Karpas-422 (cell line): ENCODE data around the gene IKZF3. TPM values are rescaled to one million over a fixed set of nuclear protein-coding genes. Genes with fewer than 3 reads are reported as not detected.

Experiments used
- DNase-seq: peaks from one replicate; pipeline ENCODE4 v3.0.0-alpha.2; 2015
- H2AFZ ChIP-seq: fragments of 200-600 bp; sonication (generic); 2 replicates; pipeline ENCODE4 v1.6.1; 2014; ENCODE audit warnings: antibody characterized with exemption, low read length, mixed read lengths
- H3K27ac ChIP-seq: fragments of 200-600 bp; sonication (generic); 2 replicates; pipeline ENCODE4 v1.5.1; 2014; ENCODE audit warnings: mild to moderate bottlenecking, low read length, moderate library complexity
- H3K27me3 ChIP-seq: fragments of 200-600 bp; sonication (generic); 2 replicates; pipeline ENCODE4 v1.6.1; 2014; ENCODE audit warnings: low read length, mixed read lengths
- H3K36me3 ChIP-seq: fragments of 200-600 bp; sonication (generic); 2 replicates; pipeline ENCODE4 v1.6.1; 2014; ENCODE audit warnings: low read length, mixed read lengths; ENCODE audit not compliant: insufficient read depth
- H3K4me1 ChIP-seq: fragments of 200-600 bp; sonication (generic); 2 replicates; pipeline ENCODE4 v1.6.1; 2014; ENCODE audit warnings: mild to moderate bottlenecking, low read length, mixed read lengths
- H3K4me2 ChIP-seq: fragments of 200-600 bp; sonication (generic); 2 replicates; pipeline ENCODE4 v1.6.1; 2014; ENCODE audit warnings: low read length, low read depth, mild to moderate bottlenecking; ENCODE audit not compliant: poor library complexity, severe bottlenecking
- H3K4me3 ChIP-seq: fragments of 200-600 bp; sonication (generic); 2 replicates; pipeline ENCODE4 v1.5.1; 2014; ENCODE audit warnings: mild to moderate bottlenecking, antibody characterized with exemption, low read length, mixed read lengths
- H3K79me2 ChIP-seq: fragments of 200-600 bp; sonication (generic); 2 replicates; pipeline ENCODE4 v1.6.1; 2014; ENCODE audit warnings: mild to moderate bottlenecking, low read length, mixed read lengths
- H3K9ac ChIP-seq: fragments of 200-600 bp; sonication (generic); 2 replicates; pipeline ENCODE4 v1.6.0; 2014; ENCODE audit warnings: low read length
- H3K9me2 ChIP-seq: fragments of 200-600 bp; sonication (generic), shearing (Covaris generic); replicated peaks from 2 replicates; pipeline ENCODE4 v1.6.0; 2014; ENCODE audit warnings: mild to moderate bottlenecking, low read length, moderate library complexity; ENCODE audit not compliant: insufficient read depth
- H3K9me3 ChIP-seq: fragments of 300-700, 200-600 bp; sonication (generic); 2 replicates; pipeline ENCODE4 v1.6.1; 2014; ENCODE audit warnings: low read length, mixed read lengths
- H4K20me1 ChIP-seq: fragments of 200-600 bp; sonication (generic); 2 replicates; pipeline ENCODE4 v1.6.1; 2014; ENCODE audit warnings: mild to moderate bottlenecking, antibody characterized with exemption, low read length, low read depth; ENCODE audit not compliant: insufficient read depth
- total RNA-seq: library from RNA; depleted of rRNA; stranded (reverse); fragments of >200 nt; shearing (Covaris generic); gene quantifications from 2 replicates; pipeline ENCODE4 v1.2.3, GENCODE V29; 2014; ENCODE audit warnings: low replicate concordance

The IKZF3 gene
- total RNA-seq, 1 experiment from 2014 or later, result 137 TPM

GRCh38 chr17:39835038-39835786 is 28.9 kb downstream of the IKZF3 start:
- Histone ChIP-seq H4K20me1 (no peaks in the 10 kb centered on the region), H3K4me1 (no peaks in the 10 kb centered on the region), H3K4me3 (no peak overlapping the region), H2AFZ (no peak overlapping the region), H3K4me2 (no peak overlapping the region), H3K27ac (no peak overlapping the region), H3K9ac (no peak overlapping the region), H3K36me3 (peaks cover 78% of the 10 kb centered on the region), H3K27me3 (no peaks in the 10 kb centered on the region), H3K9me3 (peaks cover 20% of the 10 kb centered on the region), H3K9me2 (no peaks in the 10 kb centered on the region), H3K79me2 (peaks cover 86% of the 10 kb centered on the region)
- peak; percentile 41 for DNase-seq

GRCh38 chr17:39834017-39834416 is 30.1 kb downstream of the IKZF3 start:
- Histone ChIP-seq H3K4me2 (no peak overlapping the region), H3K4me3 (no peak overlapping the region), H3K27ac (no peak overlapping the region), H3K36me3 (peaks cover 77% of the 10 kb centered on the region), H4K20me1 (no peaks in the 10 kb centered on the region), H3K9ac (no peak overlapping the region), H3K4me1 (no peaks in the 10 kb centered on the region), H2AFZ (no peak overlapping the region), H3K27me3 (no peaks in the 10 kb centered on the region), H3K9me2 (no peaks in the 10 kb centered on the region), H3K79me2 (peaks cover 81% of the 10 kb centered on the region), H3K9me3 (peaks cover 9% of the 10 kb centered on the region; the same call in 1 of the 2 replicates)
- no peak for DNase-seq

- H2AFZ ChIP-seq, result no peak overlapping the region
- no peaks in the 10 kb centered on the region for H3K4me1 ChIP-seq
- no peaks in the 10 kb centered on the region for H3K9me2 ChIP-seq
- no peaks in the 10 kb centered on the region for H4K20me1 ChIP-seq
- H3K4me3 ChIP-seq, result no peak overlapping the region
- DNase-seq, result no peak
- peaks cover 77% of the 10 kb centered on the region for H3K79me2 ChIP-seq
- peaks cover 86% of the 10 kb centered on the region for H3K36me3 ChIP-seq
- peaks cover 2% of the 10 kb centered on the region for H3K9me3 ChIP-seq
- H3K27ac ChIP-seq, result no peak overlapping the region
- no peaks in the 10 kb centered on the region for H3K27me3 ChIP-seq
- H3K9ac ChIP-seq, result no peak overlapping the region
- H3K4me2 ChIP-seq, result no peak overlapping the region
These were observed 32.5 kb downstream of the IKZF3 start for GRCh38 chr17:39831588-39831987.

- H3K4me3 ChIP-seq, result no peak overlapping the region
- no peak overlapping the region for H2AFZ ChIP-seq
- no peaks in the 10 kb centered on the region for H3K27me3 ChIP-seq
- H3K4me1 ChIP-seq, result no peaks in the 10 kb centered on the region
- H3K36me3 ChIP-seq, result peaks cover 96% of the 10 kb centered on the region
- DNase-seq, result no peak
- no peaks in the 10 kb centered on the region for H3K9me2 ChIP-seq
- H4K20me1 ChIP-seq, result no peaks in the 10 kb centered on the region
- H3K9ac ChIP-seq, result no peak overlapping the region
- no peak overlapping the region for H3K4me2 ChIP-seq
- no peak overlapping the region for H3K27ac ChIP-seq
- H3K79me2 ChIP-seq, result peaks cover 51% of the 10 kb centered on the region
- peaks cover 30% of the 10 kb centered on the region for H3K9me3 ChIP-seq
These were observed 35.7 kb downstream of the IKZF3 start for GRCh38 chr17:39828443-39828842.

GRCh38 chr17:39826334-39826733 is 37.8 kb downstream of the IKZF3 start:
- no peak for DNase-seq
- Histone ChIP-seq H3K9me2 (no peaks in the 10 kb centered on the region), H3K27ac (no peak overlapping the region), H3K4me3 (no peak overlapping the region), H3K27me3 (no peaks in the 10 kb centered on the region), H3K9ac (no peak overlapping the region), H3K79me2 (peaks cover 33% of the 10 kb centered on the region), H3K4me2 (no peak overlapping the region), H3K4me1 (no peaks in the 10 kb centered on the region), H4K20me1 (no peaks in the 10 kb centered on the region), H2AFZ (no peak overlapping the region), H3K9me3 (peaks cover 30% of the 10 kb centered on the region), H3K36me3 (peaks cover 85% of the 10 kb centered on the region)

GRCh38 chr17:39823407-39824054 is 40.6 kb downstream of the IKZF3 start:
- Histone ChIP-seq H3K27me3 (no peaks in the 10 kb centered on the region), H3K4me3 (no peak overlapping the region), H3K9me2 (no peaks in the 10 kb centered on the region), H3K9ac (no peak overlapping the region), H2AFZ (no peak overlapping the region), H3K4me1 (peaks cover 8% of the 10 kb centered on the region), H3K36me3 (peaks cover 78% of the 10 kb centered on the region), H3K27ac (no peak overlapping the region), H3K9me3 (peaks cover 30% of the 10 kb centered on the region), H3K4me2 (no peak overlapping the region), H3K79me2 (peaks cover 41% of the 10 kb centered on the region), H4K20me1 (no peaks in the 10 kb centered on the region)
- peak; percentile 69 for DNase-seq

- Histone ChIP-seq H3K27me3 (no peaks in the 10 kb centered on the region), H3K4me1 (peaks cover 15% of the 10 kb centered on the region), H3K9me3 (peaks cover 30% of the 10 kb centered on the region), H3K79me2 (peaks cover 39% of the 10 kb centered on the region), H2AFZ (no peak overlapping the region), H3K9ac (no peak overlapping the region), H3K27ac (0 out of 2 replicates have a peak overlapping the region, but pooled peaks have one; percentile 19), H3K4me3 (no peak overlapping the region), H3K9me2 (no peaks in the 10 kb centered on the region), H3K36me3 (peaks cover 72% of the 10 kb centered on the region), H3K4me2 (no peak overlapping the region), H4K20me1 (no peaks in the 10 kb centered on the region)
- peak; percentile 43 for DNase-seq
These were observed 42.1 kb downstream of the IKZF3 start for GRCh38 chr17:39822051-39822451.

GRCh38 chr17:39820987-39821386 is 43.1 kb downstream of the IKZF3 start:
- no peak for DNase-seq
- H2AFZ ChIP-seq, result no peak overlapping the region
- no peaks in the 10 kb centered on the region for H3K9me2 ChIP-seq
- H3K27ac ChIP-seq, result peak overlapping the region; percentile 52
- H3K27me3 ChIP-seq, result no peaks in the 10 kb centered on the region
- peaks cover 40% of the 10 kb centered on the region for H3K79me2 ChIP-seq
- no peak overlapping the region for H3K4me3 ChIP-seq
- peaks cover 62% of the 10 kb centered on the region for H3K36me3 ChIP-seq
- peaks cover 22% of the 10 kb centered on the region; the same call in 1 of the 2 replicates for H3K9me3 ChIP-seq
- peaks cover 15% of the 10 kb centered on the region for H3K4me1 ChIP-seq
- no peaks in the 10 kb centered on the region for H4K20me1 ChIP-seq
- H3K9ac ChIP-seq, result no peak overlapping the region
- no peak overlapping the region for H3K4me2 ChIP-seq
